CD14-positive monocyte (primary cell): Measurements from ENCODE around the gene MYRFL. TPM values are rescaled to one million over a fixed set of nuclear protein-coding genes. Genes with fewer than 3 reads are reported as not detected.

Experiments
- DNase-seq, 3 donors: peaks; one replicate each; pipeline ENCODE4 v3.0.0-alpha.2; 2011 to 2022
- H2AFZ ChIP-seq: 2 replicates; pipeline ENCODE4 v1.6.0; 2012; ENCODE audit warnings: mild to moderate bottlenecking, low read depth, low read length, inconsistent platforms; ENCODE audit not compliant: insufficient read depth, poor library complexity, severe bottlenecking
- H3K27ac ChIP-seq, 2 donors: 1 replicate in 1 of 2; 2 replicates in 1 of 2; pipeline ENCODE4 v1.5.1; 2012 to 2013; ENCODE audit warnings: low read length in 2 of 2, control low read depth in 1 of 2, inconsistent platforms in 1 of 2, low read depth in 1 of 2, mild to moderate bottlenecking in 1 of 2
- H3K27me3 ChIP-seq, 2 donors: one replicate each; pipeline versions ENCODE4 v1.6.0 to v1.6.1; 2011 to 2013; ENCODE audit warnings: low read length in 2 of 2; ENCODE audit not compliant: control insufficient read depth in 2 of 2, insufficient read depth in 2 of 2
- H3K36me3 ChIP-seq, 2 donors: replicated peaks in 1 of 2; 1 replicate in 1 of 2; 2 replicates in 1 of 2; pipeline versions ENCODE4 v1.5.1 to v1.6.1; 2012 to 2013; ENCODE audit warnings: low read length in 2 of 2, control low read depth in 1 of 2, inconsistent platforms in 1 of 2, mild to moderate bottlenecking in 1 of 2; ENCODE audit not compliant: insufficient read depth in 2 of 2, control insufficient read depth in 1 of 2
- H3K4me1 ChIP-seq, 2 donors: 1 replicate in 1 of 2; 2 replicates in 1 of 2; pipeline versions ENCODE4 v1.5.1 to v1.6.1; 2012 to 2013; ENCODE audit warnings: low read length in 2 of 2, control low read depth in 1 of 2, inconsistent platforms in 1 of 2, mild to moderate bottlenecking in 1 of 2, moderate library complexity in 1 of 2; ENCODE audit not compliant: insufficient read depth in 2 of 2, control insufficient read depth in 1 of 2
- H3K4me2 ChIP-seq: replicated peaks from 2 replicates; pipeline ENCODE3; 2012; ENCODE audit warnings: low read length, moderate library complexity, mild to moderate bottlenecking; ENCODE audit not compliant: poor library complexity, severe bottlenecking; ENCODE audit errors: extremely low read depth
- H3K4me3 ChIP-seq, 3 experiments: fragments of 200-600 bp in 1 of 3; sonication (generic) in 1 of 3; replicated peaks in 1 of 3; 1 replicate in 2 of 3; 2 replicates in 1 of 3; pipeline ENCODE4 v1.5.1; 2011 to 2013; ENCODE audit warnings: low read length in 3 of 3, mild to moderate bottlenecking in 3 of 3, control low read depth in 2 of 3, low read depth in 2 of 3, inconsistent platforms in 1 of 3, moderate library complexity in 1 of 3
- H3K79me2 ChIP-seq: 2 replicates; pipeline ENCODE4 v1.6.0; 2012; ENCODE audit warnings: mild to moderate bottlenecking, control low read depth, inconsistent platforms, low read length, moderate library complexity; ENCODE audit not compliant: insufficient read depth
- H3K9ac ChIP-seq: 2 replicates; pipeline ENCODE4 v1.6.0; 2017; ENCODE audit warnings: low read length, mild to moderate bottlenecking; ENCODE audit not compliant: insufficient read depth, poor library complexity, severe bottlenecking
- H3K9me3 ChIP-seq, 2 donors: replicated peaks in 1 of 2; 1 replicate in 1 of 2; 2 replicates in 1 of 2; pipeline versions ENCODE4 v1.5.1 to v1.6.1; 2012 to 2013; ENCODE audit warnings: low read length in 2 of 2, control low read depth in 1 of 2; ENCODE audit not compliant: control insufficient read depth in 1 of 2, insufficient read depth in 1 of 2
- H4K20me1 ChIP-seq: 2 replicates; pipeline ENCODE4 v1.6.0; 2012; ENCODE audit warnings: mild to moderate bottlenecking, low read length, control low read depth, moderate library complexity; ENCODE audit not compliant: insufficient read depth
- H3K27ac Mint-ChIP-seq, 7 donors: one replicate each; pipeline ENCODE4 v1.8.0; 2020; ENCODE audit warnings: mild to moderate bottlenecking in 7 of 7, mixed read lengths in 7 of 7, moderate library complexity in 6 of 7, inconsistent platforms in 2 of 7
- H3K27me3 Mint-ChIP-seq, 3 donors: one replicate each; pipeline ENCODE4 v1.8.0; 2021 to 2022; ENCODE audit warnings: low read depth in 3 of 3, mild to moderate bottlenecking in 3 of 3, mixed read lengths in 3 of 3, moderate library complexity in 3 of 3, inconsistent platforms in 1 of 3
- H3K36me3 Mint-ChIP-seq, 2 donors: one replicate each; pipeline ENCODE4 v1.8.0; 2020; ENCODE audit warnings: mixed read lengths in 2 of 2, inconsistent platforms in 1 of 2, mild to moderate bottlenecking in 1 of 2
- H3K4me1 Mint-ChIP-seq: one replicate; pipeline ENCODE4 v1.8.0; 2020; ENCODE audit warnings: mild to moderate bottlenecking, mixed read lengths
- H3K4me3 Mint-ChIP-seq, 2 donors: one replicate each; pipeline ENCODE4 v1.8.0; 2020; ENCODE audit warnings: mild to moderate bottlenecking in 2 of 2, mixed read lengths in 2 of 2, moderate library complexity in 1 of 2
- H3K9me3 Mint-ChIP-seq, 7 donors: one replicate each; pipeline ENCODE4 v1.8.0; 2020 to 2022; ENCODE audit warnings: mixed read lengths in 7 of 7, mild to moderate bottlenecking in 6 of 7, moderate library complexity in 6 of 7, inconsistent platforms in 2 of 7
- WGBS: methylation state at CpG from one replicate; pipeline ENCODE4 v1.1.5; 2013; ENCODE audit warnings: missing lambda C conversion rate; ENCODE audit not compliant: insufficient coverage; 5-methylcytosine and 5-hydroxymethylcytosine counted together
- intact Hi-C, 2 donors: fragments of 100-400 bp; cut with micrococcal nuclease; formaldehyde crosslinking; loops; one replicate each; pipeline versions ENCODE4 v1.15.0 to v1.15.1; 2023
- polyA plus RNA-seq, 3 donors: library from polyadenylated mRNA; depleted of rRNA in 1 of 3; unstranded in 2 of 3; stranded (reverse) in 1 of 3; fragments of 300-500 nt in 2 of 3; fragments of >200 nt in 1 of 3; fragmentation: Illumina TruSeq in 2 of 3; gene quantifications; 1 replicate in 2 of 3; 2 replicates in 1 of 3; pipeline ENCODE4 v1.2.3, GENCODE V29; 2012 to 2021
- TF ChIP-seq, protein P1 (sequence below): fragments of 200-600 bp; IDR thresholded peaks from one replicate; pipeline ENCODE4 v1.8.0; 2022; ENCODE audit warnings: antibody characterized with exemption, mild to moderate bottlenecking

The MYRFL gene
- polyA plus RNA-seq, 3 donors, result not detected

DNA sequence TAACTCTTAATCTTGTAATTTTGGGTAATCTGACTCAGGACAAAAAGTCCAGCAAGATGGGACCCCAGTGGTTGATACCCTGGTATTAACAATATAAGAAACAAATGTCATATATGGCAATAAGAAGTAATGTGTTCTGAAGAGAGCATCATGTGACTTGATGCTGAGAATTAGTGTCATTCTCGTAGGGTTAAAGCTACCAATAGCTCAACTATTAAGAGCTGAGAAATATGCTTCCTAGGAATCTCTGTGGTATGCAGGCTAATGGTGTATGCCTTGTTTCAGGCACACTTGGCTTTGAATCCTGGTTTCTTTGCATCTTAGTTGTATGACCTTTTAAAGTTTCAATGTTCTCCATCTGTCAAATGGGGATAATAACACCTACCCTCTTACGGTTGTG, 9.1 kb downstream of the MYRFL start:
- Mint-ChIP-seq H3K27me3 (peaks cover 0 to 9% (median 8%) of the 10 kb centered on the region in 3 donors), H3K9me3 (peaks cover 0 to 1% (median 0%) of the 10 kb centered on the region in 7 donors), H3K4me1 (no peaks in the 10 kb centered on the region), H3K27ac (no peak overlapping the region), H3K36me3 (no peaks in the 10 kb centered on the region), H3K4me3 (no peak overlapping the region)
- Histone ChIP-seq H3K4me3 (no peak overlapping the region), H3K27me3 (no peaks in the 10 kb centered on the region), H2AFZ (no peak overlapping the region), H3K4me2 (no peak overlapping the region), H3K79me2 (no peaks in the 10 kb centered on the region), H3K36me3 (no peaks in the 10 kb centered on the region), H3K9me3 (no peaks in the 10 kb centered on the region), H3K27ac (no peak overlapping the region), H3K4me1 (no peaks in the 10 kb centered on the region), H4K20me1 (no peaks in the 10 kb centered on the region), H3K9ac (no peak overlapping the region)
- TF ChIP-seq, protein P1, sequence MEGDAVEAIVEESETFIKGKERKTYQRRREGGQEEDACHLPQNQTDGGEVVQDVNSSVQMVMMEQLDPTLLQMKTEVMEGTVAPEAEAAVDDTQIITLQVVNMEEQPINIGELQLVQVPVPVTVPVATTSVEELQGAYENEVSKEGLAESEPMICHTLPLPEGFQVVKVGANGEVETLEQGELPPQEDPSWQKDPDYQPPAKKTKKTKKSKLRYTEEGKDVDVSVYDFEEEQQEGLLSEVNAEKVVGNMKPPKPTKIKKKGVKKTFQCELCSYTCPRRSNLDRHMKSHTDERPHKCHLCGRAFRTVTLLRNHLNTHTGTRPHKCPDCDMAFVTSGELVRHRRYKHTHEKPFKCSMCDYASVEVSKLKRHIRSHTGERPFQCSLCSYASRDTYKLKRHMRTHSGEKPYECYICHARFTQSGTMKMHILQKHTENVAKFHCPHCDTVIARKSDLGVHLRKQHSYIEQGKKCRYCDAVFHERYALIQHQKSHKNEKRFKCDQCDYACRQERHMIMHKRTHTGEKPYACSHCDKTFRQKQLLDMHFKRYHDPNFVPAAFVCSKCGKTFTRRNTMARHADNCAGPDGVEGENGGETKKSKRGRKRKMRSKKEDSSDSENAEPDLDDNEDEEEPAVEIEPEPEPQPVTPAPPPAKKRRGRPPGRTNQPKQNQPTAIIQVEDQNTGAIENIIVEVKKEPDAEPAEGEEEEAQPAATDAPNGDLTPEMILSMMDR, result no peak
- intact Hi-C loops, result no loop called here
- WGBS, result no CpG with 5 or more reads among the region's 2 CpGs
- DNase-seq, result no peak

DNA sequence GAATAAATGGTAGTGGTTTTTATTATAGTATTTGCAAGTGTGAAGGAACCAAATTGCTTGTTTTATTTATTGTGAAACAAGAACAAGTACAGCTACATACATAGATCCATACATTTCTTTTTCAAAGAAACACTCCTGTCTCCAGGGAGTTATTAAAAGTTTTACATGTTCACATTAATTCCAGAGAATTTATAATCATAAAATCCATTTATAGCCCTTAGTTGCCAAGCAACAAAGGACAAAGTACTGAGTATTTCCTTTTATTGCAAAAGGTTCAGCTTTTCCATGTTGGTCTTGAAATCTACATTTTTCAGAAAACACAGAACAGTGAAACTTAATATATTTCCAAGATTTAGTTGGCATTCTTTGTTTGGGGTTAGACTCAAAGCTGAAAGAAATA, 9.5 kb downstream of the MYRFL start:
- DNase-seq, result no peak
- H3K9ac ChIP-seq, result no peak overlapping the region
- Mint-ChIP-seq H3K27me3 (peaks cover 0 to 8% (median 8%) of the 10 kb centered on the region in 3 donors), H3K4me3 (no peak overlapping the region), H3K27ac (no peak overlapping the region), H3K4me1 (no peaks in the 10 kb centered on the region), H3K36me3 (no peaks in the 10 kb centered on the region), H3K9me3 (peaks cover 0 to 1% (median 0%) of the 10 kb centered on the region in 7 donors)
- H3K9me3 ChIP-seq, result no peaks in the 10 kb centered on the region
- no peak overlapping the region for H3K4me2 ChIP-seq
- no peaks in the 10 kb centered on the region for H3K36me3 ChIP-seq
- intact Hi-C loops, result no loop called here
- no peak overlapping the region for H2AFZ ChIP-seq
- TF ChIP-seq, protein P1, result no peak
- H3K4me1 ChIP-seq, result no peaks in the 10 kb centered on the region
- H3K4me3 ChIP-seq, result no peak overlapping the region
- H4K20me1 ChIP-seq, result no peaks in the 10 kb centered on the region
- no peaks in the 10 kb centered on the region for H3K79me2 ChIP-seq
- no peak overlapping the region for H3K27ac ChIP-seq
- no peaks in the 10 kb centered on the region for H3K27me3 ChIP-seq
